IPS-11a (cell line): Measurements from ENCODE around the gene EEPD1.
"Not testable (repeated sequence)": the region's sequence is repeated elsewhere in the genome, so short reads cannot be mapped to it uniquely, and the experiment has no call there.

Experiments used
- H3K4me3 ChIP-seq: one replicate; pipeline ENCODE4 v1.5.1; 2013; ENCODE audit warnings: low read depth, low read length, control low read depth

Gene EEPD1

DNA sequence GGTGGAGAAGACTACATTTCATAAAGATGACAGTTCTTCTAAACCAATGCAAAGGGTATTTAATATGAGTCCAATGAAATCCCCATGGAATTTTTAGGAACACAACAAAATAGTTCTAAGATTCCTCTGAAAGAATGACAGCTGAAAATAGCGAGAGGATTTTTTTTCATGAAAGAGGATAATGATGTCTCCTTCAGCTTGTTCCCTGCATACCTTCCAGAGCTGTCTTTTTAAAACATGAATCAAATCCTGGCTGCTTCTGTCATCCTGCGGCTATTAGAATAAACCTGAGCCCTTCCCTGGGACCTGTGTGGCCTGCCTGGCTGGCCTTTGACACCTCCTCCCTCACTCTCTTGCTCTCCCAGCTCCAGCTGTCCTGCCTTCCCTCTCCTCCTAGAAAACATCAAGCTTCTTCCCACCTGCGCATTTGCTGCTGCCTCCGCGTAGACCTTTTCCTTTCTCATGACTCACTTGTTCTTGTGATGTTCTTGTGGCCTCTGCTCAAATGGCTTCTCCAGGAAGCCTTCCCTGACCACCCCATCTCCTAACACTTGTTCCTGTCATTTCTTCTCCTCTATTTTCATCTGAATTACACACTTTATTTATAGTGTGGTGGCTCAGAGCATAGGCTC lies 57.4 kb downstream of the EEPD1 start:
- H3K4me3 ChIP-seq = no peak overlapping the region

DNA sequence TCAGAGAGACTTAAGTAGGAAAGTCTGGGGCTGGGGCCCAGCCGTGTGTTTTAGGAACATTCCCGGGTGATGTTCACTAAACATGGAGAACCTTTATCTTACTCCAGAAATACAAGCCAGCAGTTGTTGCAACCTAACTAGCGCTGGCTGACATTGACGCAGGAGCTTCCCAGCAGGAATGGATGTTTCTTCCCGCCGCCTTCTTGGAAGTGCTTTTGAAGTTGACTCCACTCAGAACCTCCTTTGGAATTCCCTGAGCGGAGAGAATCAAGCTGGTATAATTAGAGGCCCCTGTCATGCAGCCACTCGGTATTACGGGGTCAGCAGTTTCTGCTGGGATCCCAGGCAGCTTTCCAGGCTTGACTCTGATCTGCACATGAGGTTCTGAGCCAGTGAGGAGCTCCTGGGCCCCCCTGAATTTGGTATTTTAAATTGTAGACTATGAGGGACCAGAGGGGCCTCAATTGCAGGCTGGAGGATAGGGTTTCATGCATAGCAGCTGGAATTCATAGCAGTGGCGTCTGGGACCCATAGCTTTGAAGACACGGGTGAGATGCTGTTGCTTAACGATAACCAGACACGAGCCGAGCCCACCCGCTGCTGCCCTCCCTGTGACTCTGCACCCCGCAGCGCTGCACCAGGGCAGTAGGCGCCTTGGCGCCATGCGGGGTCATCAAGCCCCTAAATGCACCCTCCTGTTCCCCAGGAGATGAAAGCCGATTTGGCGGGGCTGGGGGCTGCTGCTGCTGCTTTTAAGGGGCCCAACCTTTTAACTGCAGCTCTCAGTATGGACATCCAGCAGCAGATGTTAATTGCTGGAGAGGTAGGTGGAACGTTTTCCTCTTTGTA lies 61.8 kb downstream of the EEPD1 start:
- H3K4me3 ChIP-seq = no peak overlapping the region

DNA sequence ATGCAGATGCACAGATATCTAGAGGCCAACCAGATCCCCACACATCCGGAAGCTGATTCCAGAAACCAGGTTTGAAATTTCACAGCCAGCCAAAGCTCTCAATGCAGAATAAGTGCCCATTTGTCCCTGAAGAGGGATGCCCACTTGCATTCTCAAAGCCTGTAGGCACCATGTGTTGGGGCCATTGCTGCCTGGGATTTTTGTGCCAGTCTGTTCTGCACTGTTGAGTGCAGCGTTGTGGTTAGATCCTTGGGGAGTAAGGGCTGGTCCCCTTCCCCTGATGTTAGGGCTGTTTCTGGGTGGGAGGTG lies 62.4 kb downstream of the EEPD1 start:
- no peak overlapping the region for H3K4me3 ChIP-seq

DNA sequence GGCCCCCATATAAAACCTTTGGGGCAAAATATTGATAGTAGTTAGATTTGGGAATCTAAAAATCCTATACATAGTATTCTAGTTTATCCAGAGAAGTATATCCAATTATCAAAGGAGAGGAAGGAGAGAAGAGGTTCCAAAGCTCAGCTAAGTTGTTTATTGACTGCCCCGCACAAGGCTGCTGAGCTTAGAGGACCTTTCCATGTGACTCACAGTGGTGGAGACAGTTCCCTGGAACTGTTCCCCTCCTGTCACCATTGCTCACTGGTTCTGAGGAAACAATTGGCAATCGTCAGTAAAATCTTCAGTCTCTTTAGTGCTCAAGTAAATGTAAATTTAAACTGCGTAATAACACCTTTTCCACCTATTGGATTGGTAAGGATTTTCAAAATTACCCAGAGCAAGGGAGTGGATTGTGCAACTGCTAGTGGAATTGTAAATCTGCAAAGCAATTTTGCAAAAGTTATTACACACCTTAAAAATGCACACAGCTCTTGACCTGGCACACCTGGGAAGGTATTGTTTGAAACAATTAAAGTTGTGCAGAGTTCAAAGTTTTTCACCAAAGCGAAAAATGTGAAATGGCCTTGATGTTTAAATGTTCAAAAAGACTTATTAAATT lies 63.1 kb downstream of the EEPD1 start:
- H3K4me3 ChIP-seq = no peak overlapping the region

DNA sequence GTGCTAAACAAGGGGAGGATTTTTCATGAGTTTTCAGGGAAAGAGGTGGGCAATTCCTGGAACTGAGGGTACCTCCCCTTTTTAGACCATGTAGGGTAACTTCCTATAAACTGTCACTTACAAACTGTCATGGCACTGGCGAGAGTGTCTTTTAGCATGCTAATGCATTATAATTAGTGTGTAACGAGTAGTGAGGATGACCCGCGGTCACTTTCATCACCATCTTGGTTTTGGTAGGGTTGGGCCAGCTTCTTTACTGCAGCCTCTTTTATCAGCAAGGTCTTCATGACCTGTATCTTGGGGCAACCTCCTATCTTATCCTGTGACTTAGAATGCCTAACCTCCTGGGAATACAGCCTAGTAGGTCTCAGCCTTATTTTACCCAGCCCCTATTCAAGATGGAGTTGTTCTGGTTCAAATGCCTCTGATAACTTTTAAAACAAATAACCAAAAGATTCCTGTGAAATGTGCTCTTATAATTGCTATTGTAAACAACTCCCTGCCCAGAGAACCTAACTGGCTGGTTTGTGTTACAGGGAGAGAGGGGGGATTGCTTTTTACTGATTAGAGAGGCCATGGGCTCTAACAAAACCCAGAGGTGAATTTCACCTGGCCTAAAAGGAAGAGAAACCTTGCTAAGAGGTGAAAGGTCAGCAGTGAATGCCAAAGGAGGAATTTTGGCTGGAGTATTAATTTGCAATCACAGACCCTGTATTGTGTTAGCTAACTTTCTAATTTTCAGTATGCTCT lies 64.3 kb downstream of the EEPD1 start:
- no peak overlapping the region for H3K4me3 ChIP-seq

DNA sequence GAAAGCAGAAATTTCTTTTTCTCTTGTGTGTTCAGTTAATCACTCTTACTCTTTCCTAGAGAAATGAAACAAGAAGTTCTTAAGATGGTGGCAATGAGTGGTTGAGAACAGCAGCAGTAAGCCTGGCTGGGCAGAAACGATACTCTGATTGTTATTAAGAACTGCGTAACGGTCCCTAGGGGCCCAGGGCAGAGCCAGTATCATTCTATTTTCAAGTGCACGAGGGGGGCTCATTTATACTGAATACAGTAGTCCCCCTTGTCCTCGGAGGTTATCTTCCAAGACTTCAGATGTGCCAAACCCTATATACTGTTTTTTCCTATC lies 64.9 kb downstream of the EEPD1 start:
- H3K4me3 ChIP-seq = no peak overlapping the region

DNA sequence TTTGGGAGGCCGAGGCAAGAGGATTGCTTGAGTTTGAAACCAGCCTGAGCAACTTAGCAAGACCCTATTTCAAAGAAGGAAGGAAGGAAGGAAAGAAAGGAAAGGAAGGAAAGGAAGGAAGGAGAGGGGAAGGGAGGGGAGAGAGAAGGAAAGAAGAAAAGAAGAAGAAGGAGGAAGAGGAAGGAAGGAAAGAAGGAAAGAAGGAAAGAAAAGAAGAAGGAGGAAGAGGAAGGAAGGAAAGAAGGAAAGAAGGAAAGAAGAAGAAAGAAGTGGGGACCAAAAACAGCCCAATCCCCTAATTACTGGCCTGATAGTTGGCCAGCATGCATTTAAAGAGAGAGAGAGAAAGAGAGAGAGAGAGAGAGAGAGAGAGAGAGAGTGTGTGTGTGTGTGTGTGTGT lies 66.4 kb downstream of the EEPD1 start:
- H3K4me3 ChIP-seq = no peak overlapping the region

DNA sequence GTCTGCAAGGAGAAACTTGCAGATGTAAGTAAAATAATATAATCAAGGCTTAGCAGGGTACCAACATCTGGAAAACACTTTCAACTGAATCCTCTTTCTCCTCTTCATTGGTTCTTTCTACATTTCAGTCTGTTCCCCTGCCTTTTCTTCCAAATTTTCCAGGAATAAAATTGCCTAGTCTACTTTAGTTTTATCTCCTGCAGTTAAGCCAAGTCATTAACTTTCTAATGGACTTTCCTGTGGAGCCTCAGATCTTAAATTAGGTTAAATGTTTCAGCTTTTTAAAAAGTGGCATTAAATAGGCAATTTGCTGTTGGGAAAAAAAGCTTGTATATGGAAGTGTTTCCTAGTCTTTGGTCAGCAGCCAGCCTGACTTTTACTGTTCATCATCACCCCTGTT lies 70.8 kb downstream of the EEPD1 start:
- H3K4me3 ChIP-seq = no peak overlapping the region

DNA sequence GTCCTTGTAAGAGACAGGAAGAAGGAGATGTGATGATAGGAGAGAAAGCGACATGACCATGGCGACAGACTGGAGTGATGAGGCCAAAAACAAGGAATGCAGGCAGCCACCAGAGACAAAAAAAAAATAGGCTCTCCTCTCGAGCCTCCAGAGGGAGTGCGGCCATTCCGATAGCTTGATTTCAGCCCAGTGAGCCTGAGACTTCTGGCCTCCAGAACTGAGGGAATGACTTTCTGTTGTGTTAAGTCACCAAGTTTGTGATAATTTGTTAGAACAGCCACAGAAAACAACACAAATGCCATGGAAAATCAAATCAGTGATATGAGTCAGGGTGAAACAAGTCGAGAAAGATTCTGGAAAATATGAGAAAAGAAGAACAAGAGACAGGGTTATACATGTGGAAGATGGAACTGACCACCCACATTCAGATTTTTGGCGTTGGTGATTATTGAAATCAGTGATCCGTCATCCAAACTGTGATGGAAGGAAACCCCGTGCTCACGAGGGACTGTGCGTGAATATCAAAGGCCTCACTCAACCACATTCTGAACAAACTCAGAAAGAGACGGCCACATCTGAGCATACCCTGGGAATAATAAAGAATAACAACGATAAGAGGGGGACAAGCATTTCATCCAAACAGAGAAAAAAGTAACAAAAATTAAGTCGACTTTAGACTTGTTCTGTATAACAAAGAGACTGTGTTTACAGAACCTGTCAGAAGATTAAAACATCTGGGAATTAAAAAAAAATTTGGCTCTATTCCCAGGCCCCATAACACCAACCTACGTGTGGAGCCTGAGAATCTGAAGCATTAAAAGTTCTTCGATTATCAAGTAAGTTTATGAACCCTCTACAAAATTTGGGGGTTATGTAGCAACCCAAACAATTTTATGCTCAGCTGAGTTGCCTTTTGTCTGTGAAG lies 72.1 kb downstream of the EEPD1 start:
- H3K4me3 ChIP-seq = no peak overlapping the region

DNA sequence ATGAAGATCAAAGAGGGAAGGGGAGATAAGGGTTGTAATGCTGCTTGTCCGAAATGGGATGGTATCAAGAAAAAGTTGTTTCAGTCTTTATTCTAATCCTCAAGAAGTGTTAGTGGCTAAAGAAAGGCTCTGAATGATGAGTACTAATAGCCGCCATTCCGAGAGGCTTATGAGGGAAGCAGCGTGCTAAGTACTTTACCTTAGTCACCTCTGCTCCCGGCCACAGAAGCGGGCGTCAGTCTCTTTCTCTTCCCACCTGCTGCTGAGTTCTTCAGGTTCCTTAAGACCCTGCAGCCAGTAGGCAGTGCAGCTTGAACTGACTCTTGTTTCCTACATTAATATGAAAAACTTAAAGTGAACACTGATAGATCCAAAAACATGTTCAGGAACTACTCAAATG lies 73.1 kb downstream of the EEPD1 start:
- no peak overlapping the region for H3K4me3 ChIP-seq

DNA sequence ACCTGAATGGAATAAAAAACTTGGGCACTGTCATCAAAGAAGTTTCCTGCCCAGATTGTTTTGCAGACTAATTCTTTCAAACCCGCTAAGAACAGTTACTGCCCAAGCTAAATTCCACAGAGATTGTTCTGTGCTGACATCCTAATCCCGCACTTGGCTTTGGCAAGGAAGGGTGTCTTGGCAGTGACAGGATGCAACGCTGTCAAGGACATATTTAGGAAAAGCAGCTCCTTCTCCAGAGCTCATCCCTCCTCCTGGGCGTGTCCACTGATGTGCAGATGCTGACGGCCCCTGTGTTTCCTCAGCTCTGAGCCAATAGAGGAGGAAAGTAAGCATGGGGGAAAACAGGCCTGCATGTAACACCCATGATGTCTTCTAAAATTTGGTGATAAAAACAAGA lies 74.2 kb downstream of the EEPD1 start:
- H3K4me3 ChIP-seq = no peak overlapping the region

DNA sequence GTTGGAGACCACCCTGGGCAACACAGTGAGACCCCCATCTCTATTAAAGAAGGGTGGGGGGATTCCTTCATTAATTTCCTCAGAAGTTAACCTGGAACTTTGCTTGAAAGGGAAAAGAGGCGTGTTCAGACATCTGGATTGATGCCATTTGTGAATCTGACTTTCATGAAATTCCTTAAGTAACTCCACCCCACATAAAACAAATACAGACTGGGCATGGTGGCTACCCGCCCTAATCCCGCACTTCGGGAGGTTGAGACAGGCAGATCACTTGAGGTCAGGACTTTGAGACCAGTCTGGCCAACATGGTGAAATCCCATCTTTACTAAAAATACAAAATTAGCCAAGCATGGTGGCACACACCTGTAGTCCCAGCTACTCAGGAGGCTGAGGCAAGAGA lies 75.0 kb downstream of the EEPD1 start:
- H3K4me3 ChIP-seq = no peak overlapping the region

DNA sequence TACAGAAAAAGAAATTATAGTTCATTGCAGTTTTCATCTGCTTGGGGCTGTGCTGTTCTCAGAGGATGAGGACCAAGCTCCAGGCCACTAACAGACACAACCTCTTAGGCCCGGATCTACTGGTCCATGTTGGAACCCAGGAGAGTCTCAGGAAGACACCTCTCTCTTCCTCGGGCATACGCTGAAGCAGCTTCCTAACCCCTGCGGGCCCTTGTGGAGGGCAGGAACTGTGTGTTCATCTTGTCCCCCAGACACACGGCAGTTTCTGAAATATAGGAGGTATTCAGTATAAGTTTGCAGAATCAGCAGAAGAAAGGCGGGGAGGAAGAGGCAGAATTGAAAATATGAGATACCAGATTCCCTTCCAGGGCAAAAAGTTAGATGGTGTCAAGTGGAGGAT lies 78.4 kb downstream of the EEPD1 start:
- H3K4me3 ChIP-seq = no peak overlapping the region

DNA sequence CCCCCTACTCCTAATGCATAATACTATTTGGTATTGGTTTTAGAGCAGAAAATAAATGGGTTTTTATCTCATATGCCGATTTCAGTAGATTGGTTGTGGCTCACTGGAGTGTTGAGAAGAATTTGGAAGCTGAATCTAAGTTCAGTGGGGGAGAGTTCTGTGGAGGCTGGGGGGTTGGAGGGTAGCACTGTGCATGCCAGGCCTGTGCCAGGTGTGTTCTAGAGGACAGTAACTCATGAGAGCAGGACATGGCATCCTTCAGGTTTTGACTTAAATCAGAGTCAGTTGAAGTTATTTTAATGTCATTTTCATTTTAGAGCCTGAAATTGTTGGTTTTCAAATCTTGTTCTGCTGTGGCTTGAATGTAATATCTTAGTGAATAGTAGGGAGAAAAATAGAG lies 79.5 kb downstream of the EEPD1 start:
- no peak overlapping the region for H3K4me3 ChIP-seq

DNA sequence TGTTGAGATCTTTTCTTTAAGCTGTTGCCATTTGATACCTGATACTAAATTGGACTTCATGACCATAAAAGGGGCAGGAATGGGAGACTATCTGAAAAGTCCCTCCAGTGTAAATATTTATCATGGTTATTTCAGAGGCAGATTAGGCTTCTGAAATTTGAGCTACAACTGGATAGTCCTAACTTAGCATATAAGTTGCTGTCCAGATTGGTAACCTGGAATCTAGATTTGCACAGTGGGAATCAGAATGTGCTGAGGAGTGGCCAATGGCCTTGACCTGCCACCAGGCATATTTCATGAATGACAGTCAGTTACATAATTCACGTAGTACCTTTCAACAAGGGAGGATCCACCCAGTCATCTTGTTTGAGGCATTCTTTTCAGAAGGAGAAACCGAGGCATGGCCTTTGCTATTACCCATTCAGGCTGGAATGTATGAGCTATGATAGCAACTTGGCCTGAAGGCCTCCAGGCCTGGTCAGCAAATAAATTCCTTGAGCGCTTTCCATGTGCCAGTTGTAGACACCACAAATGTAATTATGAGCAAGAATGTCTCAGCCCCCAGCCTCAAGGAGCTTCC lies 80.0 kb downstream of the EEPD1 start:
- H3K4me3 ChIP-seq = no peak overlapping the region

DNA sequence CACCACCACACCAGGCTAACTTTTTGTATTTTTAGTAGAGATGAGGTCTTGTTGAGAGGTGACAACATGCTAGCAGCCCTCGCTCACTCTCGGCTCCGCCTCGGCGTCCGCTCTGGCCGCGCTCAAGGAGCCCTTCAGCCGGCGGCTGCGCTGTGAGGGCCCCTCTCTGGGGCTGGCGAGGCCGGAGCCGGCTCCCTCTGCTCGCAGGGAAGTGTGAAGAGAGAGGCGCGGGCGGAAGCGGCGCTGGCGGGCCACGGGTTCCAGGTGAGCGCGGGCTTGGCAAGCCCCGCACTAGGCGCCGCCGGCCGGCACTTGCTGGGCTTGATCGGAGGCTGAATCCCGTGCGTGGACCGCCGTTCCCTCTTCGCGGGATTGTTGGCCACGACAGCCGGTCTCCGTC lies 83.0 kb downstream of the EEPD1 start:
- no peak overlapping the region for H3K4me3 ChIP-seq

DNA sequence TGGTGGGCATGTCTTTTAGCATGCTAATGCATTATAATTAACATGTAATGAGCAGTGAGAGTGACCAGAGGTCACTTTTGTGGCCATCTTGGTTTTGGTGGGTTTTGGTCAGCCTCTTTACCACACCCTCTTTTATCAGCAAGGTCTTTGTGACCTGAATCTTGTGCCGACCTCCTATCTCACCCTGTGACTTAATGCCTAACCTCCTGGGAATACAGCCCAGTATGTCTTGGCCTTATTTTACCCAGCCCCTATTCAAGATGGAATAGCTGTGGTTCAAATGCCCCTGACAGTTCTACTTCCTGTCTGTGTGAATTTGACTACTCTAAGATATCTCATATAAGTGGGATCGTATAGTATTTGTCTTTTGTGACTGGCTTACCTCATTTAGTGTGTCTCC lies 85.1 kb downstream of the EEPD1 start:
- no peak overlapping the region for H3K4me3 ChIP-seq

DNA sequence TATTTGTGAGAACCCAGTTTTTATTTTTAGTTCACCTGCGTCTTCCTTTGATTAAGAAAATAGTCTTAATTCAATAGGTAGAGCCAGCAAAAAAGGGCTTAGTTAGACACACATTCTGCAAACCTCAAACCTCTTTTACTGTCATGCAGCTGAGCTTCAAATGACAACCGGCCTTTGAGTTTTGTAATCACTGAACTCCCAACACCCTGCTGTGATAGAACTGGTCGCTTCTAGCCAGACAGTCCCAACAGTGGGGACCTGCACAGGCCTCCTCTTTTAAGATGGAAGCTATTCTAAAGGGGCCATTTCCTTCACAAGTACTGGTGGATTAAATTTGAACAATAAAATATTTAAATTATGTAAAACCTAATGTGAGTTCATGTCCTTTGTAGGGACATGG lies 90.3 kb downstream of the EEPD1 start:
- not testable (repeated sequence) for H3K4me3 ChIP-seq

DNA sequence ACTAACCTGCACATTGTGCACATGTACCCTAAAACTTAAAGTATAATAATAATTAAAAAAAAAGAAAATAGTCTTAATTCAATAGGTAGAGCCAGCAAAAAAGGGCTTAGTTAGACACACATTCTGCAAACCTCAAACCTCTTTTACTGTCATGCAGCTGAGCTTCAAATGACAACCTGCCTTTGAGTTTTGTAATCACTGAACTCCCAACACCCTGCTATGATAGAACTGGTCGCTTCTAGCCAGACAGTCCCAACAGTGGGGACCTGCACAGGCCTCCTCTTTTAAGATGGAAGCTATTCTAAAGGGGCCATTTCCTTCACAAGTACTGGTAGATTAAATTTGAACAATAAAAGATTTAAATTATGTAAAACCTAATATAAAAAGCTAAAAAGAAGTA lies 90.9 kb downstream of the EEPD1 start:
- H3K4me3 ChIP-seq = not testable (repeated sequence)

DNA sequence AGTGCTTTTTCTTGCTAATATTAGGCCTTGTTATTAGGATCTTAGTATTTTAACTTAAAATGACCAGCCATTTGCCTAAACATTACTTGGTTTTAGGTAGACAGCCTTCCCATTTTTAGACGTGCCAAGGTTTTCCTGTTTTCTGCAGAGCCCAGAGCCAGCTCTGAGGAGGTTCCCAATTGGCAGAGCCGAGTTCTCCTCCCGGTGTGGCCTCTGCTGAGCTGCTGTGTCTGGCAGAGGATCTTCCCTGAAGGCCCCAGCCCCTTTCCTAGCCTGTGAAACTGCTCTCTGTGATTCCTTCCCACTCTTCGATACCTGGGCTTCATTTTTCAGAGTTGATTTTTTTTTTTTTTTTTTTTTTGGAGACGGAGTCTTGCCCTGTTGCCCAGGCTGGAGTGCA lies 91.4 kb downstream of the EEPD1 start:
- no peak overlapping the region for H3K4me3 ChIP-seq
